Measurements from ENCODE around the gene TRIP11. TPM values are rescaled to one million over a fixed set of nuclear protein-coding genes. Genes with fewer than 3 reads are reported as not detected.
"Not testable (repeated sequence)": the region's sequence is repeated elsewhere in the genome, so short reads cannot be mapped to it uniquely, and the experiment has no call there.

The TRIP11 gene
- total and polyA plus RNA-seq, 2 of the 13 experiments (the other 11 are each of a cell fraction or from before 2014, with no cell fraction given), result 10.9 to 32.8 TPM

- H3K4me3 ChIP-seq (replicated peaks in 1 of 3; ENCODE audit: insufficient read depth in 1 of 3, low read depth in 2 of 3, low read length in 3 of 3); H3K36me3 ChIP-seq (replicated peaks in 1 of 2; ENCODE audit: control insufficient read depth in 1 of 2, insufficient read depth in 2 of 2, low read length in 2 of 2); CTCF ChIA-PET (ENCODE audit: low intra/inter-chr PET ratio, low total read pairs); H3K9me3 ChIP-seq (ENCODE audit: low read length); in situ Hi-C loops (cut with HindIII; ENCODE audit: extremely low pct_ligation_motif_present, low pct_unique_long_range_greater_than_20kb); BruUV-seq (replicated peaks); H4K20me1 ChIP-seq (ENCODE audit: insufficient read depth, low read length); H3K4me2 ChIP-seq (ENCODE audit: low read depth, low read length); POLR2A ChIA-PET; H3K27me3 ChIP-seq (ENCODE audit: control insufficient read depth in 1 of 2, insufficient read depth in 2 of 2, low read length in 2 of 2); H3K9ac ChIP-seq (ENCODE audit: insufficient read depth, low read depth, low read length); H3K79me2 ChIP-seq (ENCODE audit: insufficient read depth, low read length); H3K4me1 ChIP-seq (ENCODE audit: insufficient read depth, low read length); DNase-seq (ENCODE audit: low spot score); intact Hi-C loops (cut with micrococcal nuclease; ENCODE audit: unreplicated experiment); ATAC-seq; FAIRE-seq; H2AFZ ChIP-seq (ENCODE audit: low read length); H3K27ac ChIP-seq (ENCODE audit: extremely low read length, insufficient read depth, low read length): not testable (repeated sequence)
- 84% methylated on average over 7 of the region's 7 CpGs for WGBS (ENCODE audit: low lambda C conversion rate)
These were observed 6.0 kb upstream of the TRIP11 start for GRCh38 chr14:92045904-92046303.

- ATAC-seq; H3K9me3 ChIP-seq (ENCODE audit: low read length); H3K36me3 ChIP-seq (replicated peaks in 1 of 2; ENCODE audit: control insufficient read depth in 1 of 2, insufficient read depth in 2 of 2, low read length in 2 of 2); intact Hi-C loops (cut with micrococcal nuclease; ENCODE audit: unreplicated experiment); H2AFZ ChIP-seq (ENCODE audit: low read length); H3K27ac ChIP-seq (ENCODE audit: extremely low read length, insufficient read depth, low read length); DNase-seq (ENCODE audit: low spot score); FAIRE-seq; H3K9ac ChIP-seq (ENCODE audit: insufficient read depth, low read depth, low read length); CTCF ChIA-PET (ENCODE audit: low intra/inter-chr PET ratio, low total read pairs); H3K4me3 ChIP-seq (replicated peaks in 1 of 3; ENCODE audit: insufficient read depth in 1 of 3, low read depth in 2 of 3, low read length in 3 of 3); H4K20me1 ChIP-seq (ENCODE audit: insufficient read depth, low read length); H3K27me3 ChIP-seq (ENCODE audit: control insufficient read depth in 1 of 2, insufficient read depth in 2 of 2, low read length in 2 of 2); BruUV-seq (replicated peaks); H3K4me2 ChIP-seq (ENCODE audit: low read depth, low read length): not testable (repeated sequence)
- H3K4me1 ChIP-seq (ENCODE audit: insufficient read depth, low read length), result peaks cover 27% of the 10 kb centered on the region
- 92% methylated on average over 2 of the region's 2 CpGs for WGBS (ENCODE audit: low lambda C conversion rate)
- in situ Hi-C loops (cut with HindIII; ENCODE audit: extremely low pct_ligation_motif_present, low pct_unique_long_range_greater_than_20kb), result loop anchor here (5.0 kb wide), 1 partner anchor 66 kb away; the partner anchor contains the start of gene ATXN3
- POLR2A ChIA-PET, result interaction anchor here (2.8 kb wide), 1 partner anchor 64 kb away, joined by 25 read pairs; the partner anchor contains the start of gene ATXN3
- H3K79me2 ChIP-seq (ENCODE audit: insufficient read depth, low read length), result peaks cover 37% of the 10 kb centered on the region
These were observed 1.9 kb upstream of the TRIP11 start for GRCh38 chr14:92041766-92042165.

- no TSS peak for BruUV-seq (replicated peaks)
- TF ChIP-seq HDAC2 (CRISPR knock-in tag; IDR thresholded peaks at IDR 0.05) (no peak), MEIS1 (CRISPR knock-in tag; IDR thresholded peaks at IDR 0.05; ENCODE audit: borderline replicate concordance) (no peak), ZNF234 (CRISPR knock-in tag; conservative IDR thresholded peaks at IDR 0.05) (no peak), MIER3 (CRISPR knock-in tag; IDR thresholded peaks at IDR 0.05; ENCODE audit: borderline replicate concordance) (no peak), SATB2 (CRISPR knock-in tag; IDR thresholded peaks at IDR 0.05) (no peak), ZKSCAN1 (IDR thresholded peaks at IDR 0.05; ENCODE audit: low read length) (no peak), PCBP1 (IDR thresholded peaks at IDR 0.05; ENCODE audit: borderline replicate concordance, low read depth, low read length) (no peak), PLRG1 (conservative IDR thresholded peaks at IDR 0.05) (no peak), PRDM10 (CRISPR knock-in tag; IDR thresholded peaks at IDR 0.05; ENCODE audit: low read depth) (no peak)
These were observed 1.3 kb upstream of the TRIP11 start for GRCh38 chr14:92041203-92041602.

More at GRCh38 chr14:92041203-92041602, 1.3 kb upstream of the TRIP11 start:
- no peaks in the 10 kb centered on the region for H3K36me3 ChIP-seq (replicated peaks in 1 of 2; ENCODE audit: control insufficient read depth in 1 of 2, insufficient read depth in 2 of 2, low read length in 2 of 2)
- no peak for ATAC-seq
- peaks cover 9% of the 10 kb centered on the region; the same call in 1 of the 2 replicates for H4K20me1 ChIP-seq (ENCODE audit: insufficient read depth, low read length)
- H2AFZ ChIP-seq (ENCODE audit: low read length), result no peak overlapping the region
- no peak for DNase-seq (ENCODE audit: low spot score)
- H3K4me1 ChIP-seq (ENCODE audit: insufficient read depth, low read length), result peaks cover 33% of the 10 kb centered on the region
- ChIA-PET POLR2A (interaction anchor here (1.6 to 2.8 kb wide), 2 partner anchors 12 to 65 kb away, joined by 4 to 25 read pairs; partner anchors contain the start of gene ATXN3), CTCF (ENCODE audit: low intra/inter-chr PET ratio, low total read pairs) (no interaction called here)
- WGBS (ENCODE audit: low lambda C conversion rate), result 86% methylated on average over 10 of the region's 10 CpGs
- intact Hi-C loops (cut with micrococcal nuclease; ENCODE audit: unreplicated experiment), result no loop called here
- peaks cover 5% of the 10 kb centered on the region; the same call in 1 of the 2 replicates for H3K9me3 ChIP-seq (ENCODE audit: low read length)
- H3K9ac ChIP-seq (ENCODE audit: insufficient read depth, low read depth, low read length), result peak overlapping the region; percentile 98; the same call in 1 of the 2 replicates
- H3K27ac ChIP-seq (ENCODE audit: extremely low read length, insufficient read depth, low read length), result no peak overlapping the region
- H3K4me3 ChIP-seq (replicated peaks in 1 of 3; ENCODE audit: insufficient read depth in 1 of 3, low read depth in 2 of 3, low read length in 3 of 3), result peak overlapping the region; percentile 77 to 91 (median 89)
- no peak for FAIRE-seq
- no peaks in the 10 kb centered on the region; a peak in 2 of 5 replicates for H3K27me3 ChIP-seq (ENCODE audit: control insufficient read depth in 1 of 2, insufficient read depth in 2 of 2, low read length in 2 of 2)
- in situ Hi-C loops (cut with HindIII; ENCODE audit: extremely low pct_ligation_motif_present, low pct_unique_long_range_greater_than_20kb), result loop anchor here (5.0 kb wide), 1 partner anchor 66 kb away; the partner anchor contains the start of gene ATXN3
- H3K79me2 ChIP-seq (ENCODE audit: insufficient read depth, low read length), result peaks cover 42% of the 10 kb centered on the region
- peak overlapping the region; percentile 92 for H3K4me2 ChIP-seq (ENCODE audit: low read depth, low read length)

Data from HepG2 (cell line).